ENCODE results near the gene CAMK2A. TPM values are rescaled to one million over a fixed set of nuclear protein-coding genes. Genes with fewer than 3 reads are reported as not detected.
A peak's percentile ranks its signal among the peaks of the same experiment; 100 is the strongest.

CAMK2A gene
- total RNA-seq, result 10 to 100 TPM; 32.0 to 78.1 (median 48.6) TPM

- in situ Hi-C loops (cut with MboI; ENCODE audit: low sequenced_read_pairs in 4 of 4) (no loop called here), intact Hi-C loops (cut with DNase I; ENCODE audit: low total_unique reads) (no loop called here)
- no peak for DNase-seq
- no peak for ATAC-seq
- Histone ChIP-seq H3K4me3 (no peak within 1 kb of the TSS), H3K27ac (no peak within 1 kb of the TSS), H3K4me1 (no peaks in the 10 kb centered on the region), H3K9me3 (no peaks in the 10 kb centered on the region), H3K36me3 (no peaks in the 10 kb centered on the region), H3K27me3 (no peaks in the 10 kb centered on the region)
- TF ChIP-seq CTCF (IDR thresholded peaks at IDR 0.05 in 4 of 5, conservative IDR thresholded peaks at IDR 0.05 in 1 of 5), result no peak
- no peak for TF ChIP-seq POLR2A (IDR thresholded peaks at IDR 0.05)
Measured at GRCh38 chr5:150289551-150290390, at the start of gene CAMK2A. TSS of gene CAMK2A (minus strand) at chr5:150289773. CDS start at chr5:150289625, 148 bp downstream.

- ATAC-seq (peak; percentile 75 to 92), DNase-seq (peak in 1 of 2 donors; percentile 62)
- peak overlapping the region in 3 of 4 donors; percentile 28 to 57 (median 35) for H3K27ac ChIP-seq
- no peaks in the 10 kb centered on the region for H3K27me3 ChIP-seq
- peaks cover 0 to 13% of the 10 kb centered on the region in 2 donors for H3K4me1 ChIP-seq
- no peaks in the 10 kb centered on the region for H3K36me3 ChIP-seq
- intact Hi-C loops (cut with DNase I; ENCODE audit: low total_unique reads), result no loop called here
- TF ChIP-seq POLR2A (IDR thresholded peaks at IDR 0.05), result no peak
- TF ChIP-seq CTCF (IDR thresholded peaks at IDR 0.05 in 4 of 5, conservative IDR thresholded peaks at IDR 0.05 in 1 of 5), result no peak
- no peaks in the 10 kb centered on the region for H3K9me3 ChIP-seq
- in situ Hi-C loops (cut with MboI; ENCODE audit: low sequenced_read_pairs in 4 of 4), result no loop called here
- H3K4me3 ChIP-seq, result no peak overlapping the region
Measured at GRCh38 chr5:150339165-150339564, 49.6 kb upstream of the CAMK2A start.

- Histone ChIP-seq H3K27me3 (no peaks in the 10 kb centered on the region), H3K27ac (peak overlapping the region in 2 of 4 donors; percentile 28 to 57), H3K9me3 (no peaks in the 10 kb centered on the region), H3K4me3 (no peak overlapping the region), H3K4me1 (peaks cover 0 to 13% of the 10 kb centered on the region in 2 donors), H3K36me3 (no peaks in the 10 kb centered on the region)
- in situ Hi-C loops (cut with MboI; ENCODE audit: low sequenced_read_pairs in 4 of 4) (no loop called here), intact Hi-C loops (cut with DNase I; ENCODE audit: low total_unique reads) (no loop called here)
- TF ChIP-seq POLR2A (IDR thresholded peaks at IDR 0.05) (no peak), CTCF (IDR thresholded peaks at IDR 0.05 in 4 of 5, conservative IDR thresholded peaks at IDR 0.05 in 1 of 5) (no peak)
- ATAC-seq (peak in 1 of 2 donors; percentile 14), DNase-seq (no peak)
Measured at GRCh38 chr5:150338546-150338945, 49.0 kb upstream of the CAMK2A start.

- Histone ChIP-seq H3K4me1 (peaks cover 0 to 13% of the 10 kb centered on the region in 2 donors), H3K27me3 (no peaks in the 10 kb centered on the region), H3K9me3 (no peaks in the 10 kb centered on the region), H3K27ac (no peak overlapping the region), H3K36me3 (no peaks in the 10 kb centered on the region), H3K4me3 (no peak overlapping the region)
- no peak for ATAC-seq
- no peak for DNase-seq
- in situ Hi-C loops (cut with MboI; ENCODE audit: low sequenced_read_pairs in 4 of 4), result no loop called here
- TF ChIP-seq POLR2A (IDR thresholded peaks at IDR 0.05) (no peak), CTCF (IDR thresholded peaks at IDR 0.05 in 4 of 5, conservative IDR thresholded peaks at IDR 0.05 in 1 of 5) (no peak)
- intact Hi-C loops (cut with DNase I; ENCODE audit: low total_unique reads), result no loop called here
Measured at GRCh38 chr5:150335778-150336177, 46.2 kb upstream of the CAMK2A start.

Measured in gastrocnemius medialis (tissue), 4 donors.